DOHH2 (cell line): ENCODE measurements around the gene DENND1A.

Experiments used
- EZH2phosphoT487 ChIP-seq: fragments of 200-600 bp; sonication (generic); IDR thresholded peaks from 2 replicates; pipeline ENCODE4 v1.6.1; 2017; ENCODE audit warnings: borderline replicate concordance, mild to moderate bottlenecking, antibody characterized with exemption, low read length, moderate library complexity, mixed read lengths
- TF ChIP-seq, protein P1 (sequence below): fragments of 200-600 bp; sonication (generic); IDR thresholded peaks from one replicate; pipeline ENCODE4 v1.5.1; 2014; ENCODE audit warnings: antibody characterized with exemption, mild to moderate bottlenecking, low read depth, low read length; ENCODE audit not compliant: poor library complexity, severe bottlenecking

- TF ChIP-seq, protein P1, sequence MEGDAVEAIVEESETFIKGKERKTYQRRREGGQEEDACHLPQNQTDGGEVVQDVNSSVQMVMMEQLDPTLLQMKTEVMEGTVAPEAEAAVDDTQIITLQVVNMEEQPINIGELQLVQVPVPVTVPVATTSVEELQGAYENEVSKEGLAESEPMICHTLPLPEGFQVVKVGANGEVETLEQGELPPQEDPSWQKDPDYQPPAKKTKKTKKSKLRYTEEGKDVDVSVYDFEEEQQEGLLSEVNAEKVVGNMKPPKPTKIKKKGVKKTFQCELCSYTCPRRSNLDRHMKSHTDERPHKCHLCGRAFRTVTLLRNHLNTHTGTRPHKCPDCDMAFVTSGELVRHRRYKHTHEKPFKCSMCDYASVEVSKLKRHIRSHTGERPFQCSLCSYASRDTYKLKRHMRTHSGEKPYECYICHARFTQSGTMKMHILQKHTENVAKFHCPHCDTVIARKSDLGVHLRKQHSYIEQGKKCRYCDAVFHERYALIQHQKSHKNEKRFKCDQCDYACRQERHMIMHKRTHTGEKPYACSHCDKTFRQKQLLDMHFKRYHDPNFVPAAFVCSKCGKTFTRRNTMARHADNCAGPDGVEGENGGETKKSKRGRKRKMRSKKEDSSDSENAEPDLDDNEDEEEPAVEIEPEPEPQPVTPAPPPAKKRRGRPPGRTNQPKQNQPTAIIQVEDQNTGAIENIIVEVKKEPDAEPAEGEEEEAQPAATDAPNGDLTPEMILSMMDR, result no peak
- TF ChIP-seq EZH2phosphoT487, result no peak
Observed at GRCh38 chr9:123509646-123510045, 420.3 kb downstream of the DENND1A start.
